Measurements from ENCODE around the gene CD46.

The CD46 gene

DNA sequence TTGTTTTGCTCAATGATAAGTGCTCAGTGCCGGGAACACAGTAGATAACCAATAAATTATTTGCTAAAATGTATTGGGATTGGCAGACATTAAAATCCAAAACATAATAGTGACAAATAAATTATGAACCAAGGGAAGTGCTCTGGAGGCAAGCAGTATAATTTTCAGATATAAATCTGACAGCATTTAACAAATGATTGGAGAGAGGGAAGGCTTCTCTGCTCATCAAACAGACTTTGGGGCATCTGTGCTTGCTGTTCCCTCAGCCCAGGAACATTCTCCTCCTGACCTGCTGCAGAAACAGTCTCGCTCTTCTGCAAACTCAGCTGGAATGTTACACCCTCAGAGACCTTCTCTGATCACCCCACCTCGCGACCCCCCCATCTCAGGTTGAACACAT, 2.2 kb downstream of the CD46 start:
- no peak for DNase-seq (ENCODE audit: low read depth in 1 of 2, low spot score in 1 of 2)
- Histone ChIP-seq H3K27ac (replicated peaks) (peak overlapping the region; percentile 53; the same call in 1 of the 2 replicates), H3K4me3 (replicated peaks; ENCODE audit: insufficient read depth, low read length) (peak overlapping the region; percentile 89), H3K27me3 (ENCODE audit: insufficient read depth, poor library complexity, severe bottlenecking) (no peaks in the 10 kb centered on the region)
- TF ChIP-seq GABPA (IDR thresholded peaks at IDR 0.05; ENCODE audit: low read depth) (no peak), CTCF (IDR thresholded peaks at IDR 0.05; ENCODE audit: insufficient read depth, low read length) (no peak), POLR2AphosphoS5 (IDR thresholded peaks at IDR 0.05; ENCODE audit: low read depth) (no peak)
- TF ChIP-seq, protein P1, sequence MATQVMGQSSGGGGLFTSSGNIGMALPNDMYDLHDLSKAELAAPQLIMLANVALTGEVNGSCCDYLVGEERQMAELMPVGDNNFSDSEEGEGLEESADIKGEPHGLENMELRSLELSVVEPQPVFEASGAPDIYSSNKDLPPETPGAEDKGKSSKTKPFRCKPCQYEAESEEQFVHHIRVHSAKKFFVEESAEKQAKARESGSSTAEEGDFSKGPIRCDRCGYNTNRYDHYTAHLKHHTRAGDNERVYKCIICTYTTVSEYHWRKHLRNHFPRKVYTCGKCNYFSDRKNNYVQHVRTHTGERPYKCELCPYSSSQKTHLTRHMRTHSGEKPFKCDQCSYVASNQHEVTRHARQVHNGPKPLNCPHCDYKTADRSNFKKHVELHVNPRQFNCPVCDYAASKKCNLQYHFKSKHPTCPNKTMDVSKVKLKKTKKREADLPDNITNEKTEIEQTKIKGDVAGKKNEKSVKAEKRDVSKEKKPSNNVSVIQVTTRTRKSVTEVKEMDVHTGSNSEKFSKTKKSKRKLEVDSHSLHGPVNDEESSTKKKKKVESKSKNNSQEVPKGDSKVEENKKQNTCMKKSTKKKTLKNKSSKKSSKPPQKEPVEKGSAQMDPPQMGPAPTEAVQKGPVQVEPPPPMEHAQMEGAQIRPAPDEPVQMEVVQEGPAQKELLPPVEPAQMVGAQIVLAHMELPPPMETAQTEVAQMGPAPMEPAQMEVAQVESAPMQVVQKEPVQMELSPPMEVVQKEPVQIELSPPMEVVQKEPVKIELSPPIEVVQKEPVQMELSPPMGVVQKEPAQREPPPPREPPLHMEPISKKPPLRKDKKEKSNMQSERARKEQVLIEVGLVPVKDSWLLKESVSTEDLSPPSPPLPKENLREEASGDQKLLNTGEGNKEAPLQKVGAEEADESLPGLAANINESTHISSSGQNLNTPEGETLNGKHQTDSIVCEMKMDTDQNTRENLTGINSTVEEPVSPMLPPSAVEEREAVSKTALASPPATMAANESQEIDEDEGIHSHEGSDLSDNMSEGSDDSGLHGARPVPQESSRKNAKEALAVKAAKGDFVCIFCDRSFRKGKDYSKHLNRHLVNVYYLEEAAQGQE (IDR thresholded peaks at IDR 0.05; ENCODE audit: insufficient replicate concordance, low read depth) = no peak

- TF ChIP-seq SPI1 (IDR thresholded peaks at IDR 0.05; ENCODE audit: borderline replicate concordance, low read depth) (peak; percentile 14; the same call in 1 of the 2 replicates), POLR2AphosphoS5 (IDR thresholded peaks at IDR 0.05; ENCODE audit: low read depth) (no peak)
- peak overlapping the region; percentile 53 for H3K27ac ChIP-seq (replicated peaks)
- H3K27me3 ChIP-seq (ENCODE audit: insufficient read depth, poor library complexity, severe bottlenecking) = no peaks in the 10 kb centered on the region
- DNase-seq (ENCODE audit: low read depth in 1 of 2, low spot score in 1 of 2) = peak in 1 of 2 experiments; percentile 56
- H3K4me3 ChIP-seq (replicated peaks; ENCODE audit: insufficient read depth, low read length) = peak overlapping the region; percentile 4; the same call in 1 of the 2 replicates
Measured at GRCh38 chr1:207754974-207755700, 3.3 kb downstream of the CD46 start.

DNA sequence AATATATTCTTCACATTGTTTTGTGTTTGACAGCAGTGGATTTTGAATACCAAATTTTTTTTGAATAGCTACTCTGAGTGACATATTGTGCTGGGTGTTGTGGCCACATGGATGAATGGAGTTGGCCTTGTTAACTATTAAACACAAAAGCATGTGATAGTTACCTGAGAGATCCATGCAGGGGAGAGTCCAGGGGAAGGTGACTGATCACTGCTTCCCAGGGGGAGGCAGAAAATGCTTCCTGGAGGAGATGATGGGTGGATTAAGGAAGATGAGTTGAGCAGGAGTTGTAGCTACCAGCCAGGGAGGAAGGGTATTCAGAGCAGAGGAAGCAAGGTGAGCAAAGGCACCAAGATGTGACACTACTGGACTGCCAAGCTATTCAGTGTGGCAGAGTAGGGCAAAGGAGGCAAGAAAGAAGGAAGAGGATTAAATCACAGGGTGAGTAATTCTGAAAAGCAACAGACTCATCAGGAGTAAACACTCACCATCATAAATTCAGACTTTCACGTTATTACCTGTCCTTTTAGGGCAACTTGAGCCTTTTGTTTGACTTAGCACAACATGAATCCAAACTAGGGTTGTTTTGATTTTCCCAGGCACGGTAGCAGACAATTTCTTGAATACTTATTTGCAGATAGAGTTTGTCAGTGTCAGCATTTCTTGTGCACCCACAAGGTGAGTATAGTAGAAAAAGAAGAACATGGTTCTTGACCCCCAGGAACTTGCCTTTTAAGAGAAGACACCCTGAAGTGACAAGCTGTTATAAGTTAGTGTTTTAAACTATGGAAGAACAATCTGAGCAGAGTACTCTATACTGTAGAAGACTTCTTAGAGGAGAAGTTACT, 4.2 kb downstream of the CD46 start:
- Histone ChIP-seq H3K4me3 (replicated peaks; ENCODE audit: insufficient read depth, low read length) (no peak overlapping the region), H3K27me3 (ENCODE audit: insufficient read depth, poor library complexity, severe bottlenecking) (no peaks in the 10 kb centered on the region), H3K27ac (replicated peaks) (peak overlapping the region; percentile 53)
- TF ChIP-seq POLR2AphosphoS5 (IDR thresholded peaks at IDR 0.05; ENCODE audit: low read depth) = no peak
- no peak for TF ChIP-seq GABPA (IDR thresholded peaks at IDR 0.05; ENCODE audit: low read depth)
- TF ChIP-seq, protein P1 (IDR thresholded peaks at IDR 0.05; ENCODE audit: insufficient replicate concordance, low read depth) = no peak
- no peak for TF ChIP-seq CTCF (IDR thresholded peaks at IDR 0.05; ENCODE audit: insufficient read depth, low read length)
- no peak for TF ChIP-seq SPI1 (IDR thresholded peaks at IDR 0.05; ENCODE audit: borderline replicate concordance, low read depth)
- no peak for DNase-seq (ENCODE audit: low read depth in 1 of 2, low spot score in 1 of 2)

DNA sequence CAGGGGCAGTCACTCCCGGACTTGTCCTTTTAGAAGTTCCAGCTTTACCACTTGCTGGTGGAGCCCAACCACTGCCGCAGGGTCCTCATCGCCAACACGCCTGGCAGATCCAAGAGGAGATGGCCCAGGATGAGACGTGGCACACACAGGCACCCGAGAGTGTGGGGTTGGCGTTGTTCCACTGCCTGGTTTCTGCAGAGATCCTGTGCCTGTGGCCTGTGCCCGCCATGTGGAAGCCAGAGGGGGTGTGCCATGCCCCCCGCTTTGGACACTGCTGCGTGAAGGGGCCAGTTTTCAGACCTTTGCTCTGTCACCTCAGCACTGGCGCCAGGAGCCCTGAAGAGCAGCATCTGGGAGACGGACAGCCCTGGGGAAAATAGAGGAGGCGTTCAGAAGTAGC, 10.8 kb downstream of the CD46 start:
- TF ChIP-seq POLR2AphosphoS5 (IDR thresholded peaks at IDR 0.05; ENCODE audit: low read depth) (no peak), GABPA (IDR thresholded peaks at IDR 0.05; ENCODE audit: low read depth) (no peak), SPI1 (IDR thresholded peaks at IDR 0.05; ENCODE audit: borderline replicate concordance, low read depth) (no peak), CTCF (IDR thresholded peaks at IDR 0.05; ENCODE audit: insufficient read depth, low read length) (no peak)
- TF ChIP-seq, protein P1 (IDR thresholded peaks at IDR 0.05; ENCODE audit: insufficient replicate concordance, low read depth) = no peak
- H3K4me3 ChIP-seq (replicated peaks; ENCODE audit: insufficient read depth, low read length) = no peak overlapping the region
- H3K27me3 ChIP-seq (ENCODE audit: insufficient read depth, poor library complexity, severe bottlenecking) = no peaks in the 10 kb centered on the region
- DNase-seq (ENCODE audit: low read depth in 1 of 2, low spot score in 1 of 2) = no peak
- H3K27ac ChIP-seq (replicated peaks) = no peak overlapping the region

Data from HL-60 (cell line).